ENCODE data around the gene CD9. TPM values are rescaled to one million over a fixed set of nuclear protein-coding genes. Genes with fewer than 3 reads are reported as not detected.

Gene CD9
- total and polyA plus RNA-seq, 2 donors from 2014 or later, result 301 to 421 TPM

DNA sequence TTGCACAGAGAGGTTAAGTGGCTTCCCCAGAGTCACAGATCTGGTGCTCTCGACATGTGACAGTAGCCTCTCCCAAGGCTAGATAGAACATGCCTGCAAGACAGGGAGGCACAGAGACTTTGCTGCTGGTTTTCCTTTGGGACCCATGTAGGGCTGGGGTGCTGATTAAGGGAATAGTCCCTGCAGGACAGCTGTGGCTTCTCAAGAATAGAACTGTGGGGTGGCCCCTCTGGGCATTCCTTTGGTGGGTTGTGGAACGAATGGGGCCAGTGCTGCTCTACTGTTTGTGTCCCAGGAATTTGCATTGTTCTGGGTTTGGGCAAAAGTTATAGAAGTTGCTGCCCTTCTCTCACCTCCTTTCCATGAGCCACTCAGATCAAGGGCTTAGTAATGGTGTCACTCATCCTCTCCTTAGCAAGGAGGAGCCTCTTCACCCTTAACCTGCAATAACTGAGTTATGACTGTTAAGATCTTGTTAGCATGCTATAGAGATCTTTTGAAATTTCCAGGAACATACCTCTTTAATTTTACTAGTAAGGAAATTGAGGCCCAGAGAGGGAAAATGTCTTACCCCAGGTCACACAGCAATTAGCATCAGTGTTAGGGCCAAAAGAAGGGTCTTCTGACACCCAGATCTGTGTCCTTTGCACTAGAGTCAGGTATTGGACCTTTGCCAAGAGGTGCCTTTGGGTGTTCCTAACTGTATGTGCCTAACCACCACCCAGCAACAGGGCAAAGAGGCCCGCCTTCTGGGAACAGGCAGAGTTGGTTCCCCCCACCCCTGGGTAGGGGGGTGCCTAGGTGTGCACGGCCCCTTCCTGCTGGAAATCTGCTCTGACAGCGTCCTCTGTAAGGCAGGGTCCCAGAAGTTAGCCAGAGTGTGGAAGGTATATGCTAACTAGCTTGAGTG lies 31.4 kb downstream of the CD9 start:
- TF ChIP-seq, protein P1, sequence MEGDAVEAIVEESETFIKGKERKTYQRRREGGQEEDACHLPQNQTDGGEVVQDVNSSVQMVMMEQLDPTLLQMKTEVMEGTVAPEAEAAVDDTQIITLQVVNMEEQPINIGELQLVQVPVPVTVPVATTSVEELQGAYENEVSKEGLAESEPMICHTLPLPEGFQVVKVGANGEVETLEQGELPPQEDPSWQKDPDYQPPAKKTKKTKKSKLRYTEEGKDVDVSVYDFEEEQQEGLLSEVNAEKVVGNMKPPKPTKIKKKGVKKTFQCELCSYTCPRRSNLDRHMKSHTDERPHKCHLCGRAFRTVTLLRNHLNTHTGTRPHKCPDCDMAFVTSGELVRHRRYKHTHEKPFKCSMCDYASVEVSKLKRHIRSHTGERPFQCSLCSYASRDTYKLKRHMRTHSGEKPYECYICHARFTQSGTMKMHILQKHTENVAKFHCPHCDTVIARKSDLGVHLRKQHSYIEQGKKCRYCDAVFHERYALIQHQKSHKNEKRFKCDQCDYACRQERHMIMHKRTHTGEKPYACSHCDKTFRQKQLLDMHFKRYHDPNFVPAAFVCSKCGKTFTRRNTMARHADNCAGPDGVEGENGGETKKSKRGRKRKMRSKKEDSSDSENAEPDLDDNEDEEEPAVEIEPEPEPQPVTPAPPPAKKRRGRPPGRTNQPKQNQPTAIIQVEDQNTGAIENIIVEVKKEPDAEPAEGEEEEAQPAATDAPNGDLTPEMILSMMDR (IDR thresholded peaks at IDR 0.05; ENCODE audit: borderline replicate concordance, extremely low read depth, insufficient read depth), result no peak
- Histone ChIP-seq H3K27ac (ENCODE audit: low read depth in 2 of 2, low read length in 2 of 2) (peak overlapping the region in 1 of 2 donors; percentile 87), H3K9ac (ENCODE audit: low read length in 3 of 3) (peak overlapping the region in 1 of 3 donors; percentile 22), H3K27me3 (ENCODE audit: control insufficient read depth, insufficient read depth, low read length) (no peaks in the 10 kb centered on the region), H3K9me3 (ENCODE audit: control insufficient read depth in 2 of 3, insufficient read depth in 1 of 3, low read length in 3 of 3) (no peaks in the 10 kb centered on the region), H3K4me3 (ENCODE audit: low read length in 3 of 3) (no peak overlapping the region), H3K4me1 (ENCODE audit: control insufficient read depth in 2 of 3, insufficient read depth in 2 of 3, low read depth in 1 of 3, low read length in 3 of 3) (peaks cover 4 to 53% (median 42%) of the 10 kb centered on the region in 3 donors), H3K36me3 (ENCODE audit: control insufficient read depth in 2 of 3, insufficient read depth in 3 of 3, low read length in 3 of 3) (peaks cover 0 to 32% (median 9%) of the 10 kb centered on the region in 3 donors)
- DNase-seq, result no peak
- FAIRE-seq, result no peak
- intact Hi-C loops (cut with DNase I), result no loop called here

DNA sequence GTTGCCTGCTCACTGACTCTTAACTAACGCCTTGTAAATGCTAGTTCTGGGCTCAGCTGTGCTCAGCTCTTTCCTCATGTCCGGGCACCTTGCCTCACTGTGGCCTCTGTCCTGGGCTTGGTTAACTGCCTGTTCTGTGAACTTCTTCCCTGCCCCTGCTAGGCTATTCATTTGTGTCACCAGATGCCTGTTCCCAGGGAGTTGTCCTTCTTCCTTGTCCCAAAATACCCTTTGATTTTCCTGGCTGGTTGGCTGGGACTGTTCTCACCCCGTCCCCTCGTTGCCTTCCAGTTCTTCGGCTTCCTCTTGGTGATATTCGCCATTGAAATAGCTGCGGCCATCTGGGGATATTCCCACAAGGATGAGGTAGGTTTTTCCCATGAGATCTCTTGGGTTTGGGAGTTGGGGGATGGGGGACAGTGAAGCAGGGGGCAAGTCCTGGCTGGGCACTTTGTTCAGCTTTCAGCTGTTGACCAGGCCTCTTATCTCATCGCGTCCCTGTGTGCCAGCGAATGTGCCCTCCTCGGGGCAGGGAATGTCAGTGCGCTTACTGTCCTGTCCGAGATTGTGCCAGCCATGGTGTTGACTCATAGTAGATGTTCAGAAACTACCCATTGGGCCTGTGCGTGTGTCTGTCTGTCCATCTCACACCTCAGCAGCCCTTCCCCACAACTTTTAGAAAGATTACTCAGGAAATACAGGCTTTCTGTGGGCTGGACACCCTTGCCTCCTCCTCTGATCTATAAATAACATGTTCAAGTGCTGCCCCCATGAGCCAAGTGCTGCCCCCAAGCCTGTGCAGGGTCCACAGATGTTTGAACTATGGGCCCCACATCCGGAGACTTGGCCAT lies 33.1 kb downstream of the CD9 start:
- H3K27ac ChIP-seq (ENCODE audit: low read depth in 2 of 2, low read length in 2 of 2), result peak overlapping the region; percentile 51 to 58
- FAIRE-seq, result no peak
- H3K9me3 ChIP-seq (ENCODE audit: control insufficient read depth in 2 of 3, insufficient read depth in 1 of 3, low read length in 3 of 3), result no peaks in the 10 kb centered on the region
- peak in 1 of 5 donors; percentile 52 for DNase-seq
- no peak overlapping the region for H3K4me3 ChIP-seq (ENCODE audit: low read length in 3 of 3)
- no peaks in the 10 kb centered on the region for H3K27me3 ChIP-seq (ENCODE audit: control insufficient read depth, insufficient read depth, low read length)
- no peak overlapping the region for H3K9ac ChIP-seq (ENCODE audit: low read length in 3 of 3)
- TF ChIP-seq, protein P1 (IDR thresholded peaks at IDR 0.05; ENCODE audit: borderline replicate concordance, extremely low read depth, insufficient read depth), result no peak
- peaks cover 0 to 27% (median 12%) of the 10 kb centered on the region in 3 donors for H3K36me3 ChIP-seq (ENCODE audit: control insufficient read depth in 2 of 3, insufficient read depth in 3 of 3, low read length in 3 of 3)
- peaks cover 4 to 41% (median 32%) of the 10 kb centered on the region in 3 donors for H3K4me1 ChIP-seq (ENCODE audit: control insufficient read depth in 2 of 3, insufficient read depth in 2 of 3, low read depth in 1 of 3, low read length in 3 of 3)
- intact Hi-C loops (cut with DNase I), result no loop called here

DNA sequence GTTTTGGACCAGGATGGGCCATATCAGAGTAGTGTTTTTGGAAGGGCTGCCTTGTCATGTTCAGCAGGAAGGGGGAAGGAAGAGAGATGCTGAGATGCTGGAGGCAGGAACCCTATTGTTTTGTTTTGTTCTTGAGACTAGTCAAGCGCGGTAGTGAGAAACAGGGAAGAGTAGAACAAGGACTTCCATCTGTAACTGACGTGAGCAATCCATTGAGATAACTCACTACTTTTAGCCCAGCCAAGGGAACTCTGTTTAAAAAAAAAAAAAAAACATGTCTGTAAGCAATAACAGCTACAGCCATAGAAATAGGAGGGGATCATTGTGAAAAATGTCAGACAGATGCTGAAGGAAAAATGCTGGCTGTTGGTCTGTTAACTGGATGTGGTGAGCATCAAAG lies 34.0 kb downstream of the CD9 start:
- TF ChIP-seq, protein P1 (IDR thresholded peaks at IDR 0.05; ENCODE audit: borderline replicate concordance, extremely low read depth, insufficient read depth), result no peak
- Histone ChIP-seq H3K4me1 (ENCODE audit: control insufficient read depth in 2 of 3, insufficient read depth in 2 of 3, low read depth in 1 of 3, low read length in 3 of 3) (peaks cover 4 to 32% (median 28%) of the 10 kb centered on the region in 3 donors), H3K9ac (ENCODE audit: low read length in 3 of 3) (no peak overlapping the region), H3K9me3 (ENCODE audit: control insufficient read depth in 2 of 3, insufficient read depth in 1 of 3, low read length in 3 of 3) (no peaks in the 10 kb centered on the region), H3K27ac (ENCODE audit: low read depth in 2 of 2, low read length in 2 of 2) (no peak overlapping the region), H3K36me3 (ENCODE audit: control insufficient read depth in 2 of 3, insufficient read depth in 3 of 3, low read length in 3 of 3) (peaks cover 0 to 27% (median 14%) of the 10 kb centered on the region in 3 donors), H3K4me3 (ENCODE audit: low read length in 3 of 3) (no peak overlapping the region), H3K27me3 (ENCODE audit: control insufficient read depth, insufficient read depth, low read length) (no peaks in the 10 kb centered on the region)
- DNase-seq (no peak), FAIRE-seq (no peak)
- intact Hi-C loops (cut with DNase I), result no loop called here
